HG02981 (cell line): ENCODE data around the gene CAPN13.

Experiments
- ATAC-seq: cut with Tn5 transposase; IDR thresholded peaks from one replicate; pipeline ENCODE4 v1.9.1; 2021; ENCODE audit warnings: mild to moderate bottlenecking, moderate library complexity; ENCODE audit not compliant: unreplicated experiment

The CAPN13 gene

DNA sequence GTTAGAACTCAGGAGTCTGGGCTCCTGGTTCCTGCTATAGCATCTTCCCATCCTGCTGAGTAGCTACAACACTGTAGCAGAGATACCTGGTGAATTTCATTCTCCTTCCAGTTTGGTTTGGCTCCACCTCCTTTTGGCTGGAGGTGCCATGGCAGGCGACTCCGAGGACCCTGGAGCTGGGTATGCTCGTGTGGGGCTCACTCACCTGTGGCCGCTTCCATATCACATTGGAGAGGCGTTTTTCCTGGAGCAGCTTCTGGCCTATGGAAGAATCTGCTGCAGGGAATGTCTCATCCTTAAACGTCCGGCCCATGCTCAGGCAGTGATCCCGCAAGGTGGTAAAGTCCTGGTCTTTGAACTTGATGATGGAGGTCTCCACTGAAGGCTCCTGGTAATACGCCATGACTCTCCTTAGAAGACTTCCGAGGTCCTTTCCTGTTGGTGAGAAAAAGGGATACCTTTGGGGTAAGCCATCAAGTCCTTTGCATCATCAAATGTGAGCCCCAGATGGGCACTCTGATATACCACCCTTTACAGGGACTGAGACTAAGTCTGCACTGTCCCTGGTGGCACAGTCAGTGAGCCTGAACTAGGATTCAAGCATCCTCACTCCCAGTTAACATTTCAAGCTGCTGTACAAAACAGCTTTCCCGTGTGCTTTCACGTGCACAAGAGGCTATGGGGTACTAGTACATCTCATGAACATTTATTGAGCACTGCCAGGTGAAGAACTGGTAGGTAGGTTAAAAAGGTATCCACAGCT is 20.1 kb downstream of the CAPN13 start:
- no peak for ATAC-seq

- ATAC-seq, result no peak
Observed at GRCh38 chr2:30784682-30785081, 22.6 kb downstream of the CAPN13 start.

DNA sequence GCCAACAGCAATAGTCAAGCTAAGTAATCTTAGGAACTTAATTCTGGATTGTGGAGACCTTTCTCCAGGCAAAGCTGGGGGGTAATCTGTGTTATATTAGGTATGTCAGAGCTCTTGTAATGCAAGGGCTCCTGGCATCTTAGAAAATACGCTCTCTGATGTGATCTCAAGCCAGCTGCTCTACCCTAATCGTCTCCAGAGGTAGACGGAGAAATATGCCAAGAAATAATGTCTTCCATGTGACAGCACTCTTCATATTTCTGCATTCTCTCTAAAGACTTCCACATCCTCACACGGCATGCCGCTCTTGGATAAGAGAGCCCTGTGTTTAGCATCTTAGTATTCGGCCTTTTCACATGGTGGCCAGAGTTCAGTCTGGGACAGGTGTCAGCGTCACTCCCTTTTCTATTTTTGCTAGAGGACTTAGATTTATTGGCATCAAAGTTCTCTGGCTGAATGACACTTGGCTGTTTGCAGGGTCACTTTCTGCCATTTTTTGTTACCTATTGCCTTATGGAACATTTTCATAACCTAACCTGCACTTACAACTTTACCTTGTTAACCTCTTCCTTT is 25.2 kb downstream of the CAPN13 start:
- ATAC-seq, result no peak

DNA sequence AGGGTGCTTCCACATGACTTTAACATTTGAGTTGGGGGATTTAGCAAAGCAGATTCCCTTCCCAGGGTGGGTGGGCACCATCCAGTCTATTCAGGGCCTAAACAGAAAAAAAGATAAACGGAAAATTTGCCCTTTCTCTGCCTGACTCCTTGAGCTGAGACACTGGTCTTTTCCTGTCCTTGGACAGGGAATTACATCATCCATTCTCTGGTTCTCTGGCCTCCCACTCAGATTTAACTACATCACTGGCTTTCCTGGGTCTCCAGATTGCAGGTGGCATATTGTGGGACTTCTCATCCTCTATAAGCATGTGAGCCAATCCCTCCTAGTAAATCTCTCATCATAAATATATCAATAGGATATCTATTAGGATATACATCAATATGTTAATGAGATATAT is 25.8 kb downstream of the CAPN13 start:
- no peak for ATAC-seq

DNA sequence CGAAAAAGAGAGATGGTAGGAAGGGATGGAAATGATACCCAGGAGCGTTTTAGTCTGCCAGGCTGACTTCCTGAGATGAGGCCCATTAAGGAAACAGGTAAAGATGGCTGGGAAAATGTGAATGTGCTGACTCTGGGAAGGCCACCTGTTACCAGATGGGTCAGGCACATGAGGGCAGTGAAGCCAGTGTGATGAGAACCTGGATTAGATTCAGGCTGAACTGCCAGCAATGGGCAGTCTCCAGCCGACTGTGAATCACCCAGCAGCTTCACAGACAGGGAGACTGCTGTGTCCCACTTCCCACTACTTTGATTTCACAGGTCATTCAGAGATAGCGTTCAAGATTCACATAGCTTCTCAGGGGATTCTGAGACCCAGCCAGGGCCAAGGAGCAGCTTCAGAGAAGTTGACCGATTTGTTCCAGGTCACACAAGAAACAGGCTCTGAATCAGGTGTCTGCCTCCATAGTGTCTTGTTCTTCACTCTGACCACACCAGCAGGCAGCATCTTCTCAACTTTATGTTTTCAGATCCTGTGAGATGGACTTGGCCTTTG is 26.4 kb downstream of the CAPN13 start:
- ATAC-seq, result no peak

DNA sequence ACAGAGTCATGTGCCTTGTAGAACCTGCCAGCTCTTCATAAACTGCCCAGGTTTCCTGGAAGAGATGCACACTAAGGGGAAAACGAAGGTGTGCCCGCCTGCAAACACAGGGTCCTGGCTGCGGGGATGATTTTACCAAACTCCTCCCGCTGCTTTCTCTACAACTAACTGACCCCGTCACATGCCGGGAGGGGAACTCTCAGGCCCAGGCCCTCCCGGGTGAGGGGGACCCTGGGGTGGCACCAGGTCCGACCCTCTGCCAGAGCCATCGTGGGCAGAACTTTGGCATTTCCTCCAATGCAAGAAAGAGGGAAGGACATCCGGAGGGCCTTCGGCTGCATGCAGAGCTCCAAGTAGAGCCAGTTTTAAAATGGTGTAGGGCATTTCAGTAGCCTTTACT is 28.6 kb downstream of the CAPN13 start:
- no peak for ATAC-seq

GRCh38 chr2:30777661-30778505 is 29.4 kb downstream of the CAPN13 start:
- no peak for ATAC-seq

GRCh38 chr2:30776831-30777635 is 30.2 kb downstream of the CAPN13 start:
- no peak for ATAC-seq

GRCh38 chr2:30775833-30776232 is 31.4 kb downstream of the CAPN13 start:
- ATAC-seq, result no peak

DNA sequence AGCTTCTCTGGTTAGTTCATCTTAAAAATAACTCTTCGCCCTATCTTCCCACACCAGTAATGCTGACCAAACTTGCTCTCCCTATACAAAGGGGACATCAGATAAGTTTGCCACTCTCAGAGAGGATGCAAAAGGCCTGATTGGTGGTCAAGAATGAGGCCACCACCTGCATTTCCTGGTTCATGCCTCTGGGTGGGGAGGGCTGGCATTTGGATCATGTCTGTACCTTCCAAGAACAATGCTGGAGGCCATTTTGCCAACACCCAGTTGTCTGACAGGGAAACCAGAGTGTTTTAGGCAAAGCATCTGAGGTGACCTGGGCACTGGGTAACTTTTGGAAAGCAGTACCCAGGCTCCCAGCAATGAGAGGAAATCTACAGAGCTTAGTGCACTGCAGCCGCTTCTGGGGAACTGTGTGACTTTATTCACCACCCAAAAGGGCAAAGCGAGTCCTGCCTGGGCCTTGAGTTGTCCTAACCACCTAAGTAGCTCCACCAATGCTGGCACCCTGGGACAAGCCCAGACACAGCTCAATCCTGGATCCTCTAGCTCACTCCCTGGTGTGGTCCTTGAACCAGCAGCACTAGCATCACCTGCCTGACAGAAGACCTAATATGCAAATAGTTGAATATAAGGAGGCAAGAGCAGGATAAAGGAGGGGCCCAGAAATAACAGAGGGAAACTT is 35.1 kb downstream of the CAPN13 start:
- ATAC-seq, result no peak

DNA sequence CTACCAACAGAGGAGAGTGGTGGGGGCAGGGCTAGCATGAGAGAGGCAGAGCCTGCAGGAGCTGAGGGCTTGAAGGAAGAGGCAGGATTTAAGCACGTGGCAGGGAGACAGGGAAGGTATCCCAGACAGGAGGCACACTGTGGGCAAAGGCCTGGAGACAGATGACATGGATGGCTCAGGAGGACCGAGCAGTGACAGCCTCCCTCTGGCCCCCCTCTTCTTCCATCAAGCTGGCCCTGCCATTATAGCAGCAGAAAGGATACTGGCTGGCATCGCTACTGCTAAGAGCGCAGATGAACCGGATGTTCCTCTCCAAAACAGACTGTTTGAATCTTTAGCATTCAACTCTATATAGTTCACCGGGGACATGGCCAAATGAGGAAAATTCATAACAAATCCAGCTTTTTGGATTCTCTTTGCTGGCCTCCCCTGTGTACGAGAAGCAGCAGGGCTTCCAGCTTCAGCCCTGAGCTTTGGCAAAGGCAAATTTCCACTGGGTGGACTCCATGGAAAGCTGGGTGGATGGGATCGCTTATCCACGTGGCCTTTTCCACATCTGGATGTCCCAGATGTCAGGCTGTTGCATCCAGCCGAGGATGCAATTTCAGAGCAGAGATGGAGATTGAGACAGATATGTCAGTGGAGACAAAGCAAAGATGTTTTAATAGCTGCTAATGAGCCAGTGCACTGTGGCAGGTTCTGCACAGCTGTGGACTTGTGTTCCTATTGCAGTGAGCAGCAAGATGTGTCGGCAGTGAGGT is 36.2 kb downstream of the CAPN13 start:
- ATAC-seq, result no peak

- no peak for ATAC-seq
Observed at GRCh38 chr2:30769891-30770462, 37.3 kb downstream of the CAPN13 start.

GRCh38 chr2:30769481-30769780 is 37.8 kb downstream of the CAPN13 start:
- no peak for ATAC-seq

- ATAC-seq, result no peak
Observed at GRCh38 chr2:30768708-30769480, 38.4 kb downstream of the CAPN13 start.

GRCh38 chr2:30768036-30768686 is 39.1 kb downstream of the CAPN13 start:
- no peak for ATAC-seq

DNA sequence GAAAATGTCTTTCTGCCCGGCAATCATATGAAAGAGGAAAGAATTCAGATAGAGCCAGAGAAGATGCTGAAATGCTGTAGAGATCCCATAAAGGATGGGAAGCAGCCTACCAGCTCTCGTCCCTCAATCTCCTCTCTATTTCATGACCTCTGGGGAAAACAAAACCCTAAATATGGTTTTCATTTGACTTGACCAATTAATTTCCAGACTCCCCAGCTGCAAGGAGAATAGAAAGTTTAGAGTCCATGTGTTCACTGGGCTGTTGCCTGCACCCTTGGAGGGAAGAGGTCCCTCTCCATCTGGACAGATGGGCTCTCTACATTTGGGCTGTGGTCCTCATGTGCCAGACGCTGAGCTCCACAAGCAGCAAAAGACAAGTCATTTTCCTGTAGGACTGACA is 40.6 kb downstream of the CAPN13 start:
- no peak for ATAC-seq

DNA sequence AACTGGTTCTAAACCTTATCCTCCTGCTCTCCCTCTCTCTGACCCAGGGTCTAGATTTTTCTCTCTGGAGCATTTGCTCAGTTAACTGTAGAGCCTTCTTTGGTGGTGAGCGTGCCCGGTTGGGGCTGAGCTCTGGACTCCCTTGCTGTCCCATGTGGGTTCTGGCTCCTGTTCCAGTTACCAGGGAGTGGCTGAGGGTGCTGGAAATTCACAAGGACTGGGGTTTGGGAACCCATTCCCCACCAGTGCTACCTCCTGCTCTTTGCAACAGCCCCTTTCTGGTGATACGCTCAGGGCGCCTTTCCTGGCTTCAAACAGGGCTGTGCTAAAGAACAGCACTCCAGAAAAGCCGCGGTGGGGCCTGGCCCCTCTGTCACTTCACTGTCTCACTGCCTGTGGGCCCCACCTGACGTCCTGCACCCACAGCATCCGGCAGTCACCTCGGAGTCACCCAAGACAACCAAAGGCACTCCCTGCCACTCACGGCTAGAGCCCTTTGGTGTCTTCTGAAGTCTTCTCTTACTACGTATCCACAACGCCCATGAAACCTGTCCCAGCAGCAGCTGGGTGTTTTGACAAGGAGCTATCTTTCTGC is 41.3 kb downstream of the CAPN13 start:
- no peak for ATAC-seq

GRCh38 chr2:30765191-30765590 is 42.1 kb downstream of the CAPN13 start:
- ATAC-seq, result no peak
